GM18951 (cell line): ENCODE measurements around the gene EPHB2.

Experiments
- POLR2A ChIP-seq: IDR thresholded peaks from 4 replicates; pipeline ENCODE4 v1.6.1; 2011; ENCODE audit warnings: mild to moderate bottlenecking; ENCODE audit not compliant: insufficient read length, insufficient read depth; ENCODE audit errors: extremely low read depth
- in situ Hi-C: fragments of 300-500 bp; cut with MboI; formaldehyde crosslinking; loops from one replicate; pipeline ENCODE4 v1.12.0; 2022; ENCODE audit warnings: low sequenced_read_pairs, mixed read lengths, inconsistent platforms; ENCODE audit not compliant: unreplicated experiment

The EPHB2 gene

DNA sequence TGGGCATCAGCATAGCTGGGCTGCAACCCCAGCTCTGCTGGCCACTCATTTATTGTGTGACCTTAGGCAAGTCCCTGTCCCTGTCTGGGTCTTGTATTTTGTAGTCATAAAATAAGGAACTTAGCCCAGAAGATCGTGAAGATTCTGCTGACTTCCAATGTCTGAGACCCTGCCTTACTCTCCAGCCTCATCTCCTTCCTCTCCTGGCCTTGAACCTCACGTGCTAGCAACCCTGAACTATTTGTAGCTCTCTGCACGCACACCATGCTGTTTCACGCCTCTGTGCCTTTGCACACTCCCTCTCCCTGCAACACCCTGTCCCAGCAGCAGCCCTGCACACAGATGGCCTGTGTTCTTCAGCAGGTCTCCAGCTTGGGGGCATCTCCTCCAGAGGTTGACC lies 140.9 kb downstream of the EPHB2 start:
- TF ChIP-seq POLR2A, result no peak
- in situ Hi-C loops, result no loop called here

DNA sequence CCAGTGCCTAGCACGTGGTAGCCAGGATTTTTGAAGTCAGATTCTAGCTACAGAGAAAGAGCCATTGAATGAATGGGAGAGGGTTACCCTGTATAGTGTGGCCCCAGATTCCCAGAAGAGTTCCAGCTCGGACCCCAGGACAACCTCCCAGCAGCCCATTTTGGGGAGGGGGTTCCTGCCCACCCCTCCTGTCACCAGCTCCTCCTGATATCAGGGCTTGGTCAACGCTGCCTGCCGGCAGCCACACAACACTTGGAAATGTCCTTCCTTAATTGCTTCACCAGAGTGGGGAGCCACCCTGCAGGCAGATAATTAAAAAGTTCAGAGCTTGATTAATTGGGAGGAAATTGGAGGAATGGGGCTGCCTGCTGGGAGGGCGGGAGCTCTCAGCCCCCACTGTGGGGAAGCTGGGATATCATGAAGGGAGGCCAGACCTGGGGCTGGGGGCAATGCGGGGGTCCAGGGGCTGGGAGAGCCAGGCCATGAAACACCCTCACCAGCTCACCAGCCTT lies 141.6 kb downstream of the EPHB2 start:
- no peak for TF ChIP-seq POLR2A
- in situ Hi-C loops, result no loop called here

DNA sequence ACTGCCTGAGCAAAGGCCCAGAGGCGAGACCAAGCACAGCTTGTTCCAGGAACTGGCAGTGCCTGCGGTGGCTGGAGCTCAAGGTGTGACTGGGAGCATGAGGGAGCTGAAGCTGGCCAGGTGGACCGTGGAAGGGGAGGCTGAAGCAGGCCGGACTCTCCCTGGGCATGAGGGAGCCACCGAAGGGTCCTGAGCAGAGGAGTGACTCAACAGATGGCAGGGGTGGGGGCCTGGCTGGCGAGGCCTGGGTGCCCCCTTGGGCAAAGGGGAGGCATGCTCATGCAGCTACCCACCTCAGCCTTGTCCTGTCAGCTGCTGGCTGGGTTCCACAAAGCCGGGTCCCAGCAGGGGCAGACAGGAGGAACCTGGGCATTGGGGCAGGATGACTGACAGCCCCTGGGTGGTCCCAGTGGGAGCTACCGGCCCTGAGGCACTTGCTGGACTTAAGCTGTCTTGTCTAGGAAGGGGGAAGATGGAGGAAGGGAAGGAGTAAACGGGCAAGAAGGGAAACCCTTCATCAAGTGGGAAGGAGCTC lies 143.1 kb downstream of the EPHB2 start:
- in situ Hi-C loops, result no loop called here
- TF ChIP-seq POLR2A, result no peak

DNA sequence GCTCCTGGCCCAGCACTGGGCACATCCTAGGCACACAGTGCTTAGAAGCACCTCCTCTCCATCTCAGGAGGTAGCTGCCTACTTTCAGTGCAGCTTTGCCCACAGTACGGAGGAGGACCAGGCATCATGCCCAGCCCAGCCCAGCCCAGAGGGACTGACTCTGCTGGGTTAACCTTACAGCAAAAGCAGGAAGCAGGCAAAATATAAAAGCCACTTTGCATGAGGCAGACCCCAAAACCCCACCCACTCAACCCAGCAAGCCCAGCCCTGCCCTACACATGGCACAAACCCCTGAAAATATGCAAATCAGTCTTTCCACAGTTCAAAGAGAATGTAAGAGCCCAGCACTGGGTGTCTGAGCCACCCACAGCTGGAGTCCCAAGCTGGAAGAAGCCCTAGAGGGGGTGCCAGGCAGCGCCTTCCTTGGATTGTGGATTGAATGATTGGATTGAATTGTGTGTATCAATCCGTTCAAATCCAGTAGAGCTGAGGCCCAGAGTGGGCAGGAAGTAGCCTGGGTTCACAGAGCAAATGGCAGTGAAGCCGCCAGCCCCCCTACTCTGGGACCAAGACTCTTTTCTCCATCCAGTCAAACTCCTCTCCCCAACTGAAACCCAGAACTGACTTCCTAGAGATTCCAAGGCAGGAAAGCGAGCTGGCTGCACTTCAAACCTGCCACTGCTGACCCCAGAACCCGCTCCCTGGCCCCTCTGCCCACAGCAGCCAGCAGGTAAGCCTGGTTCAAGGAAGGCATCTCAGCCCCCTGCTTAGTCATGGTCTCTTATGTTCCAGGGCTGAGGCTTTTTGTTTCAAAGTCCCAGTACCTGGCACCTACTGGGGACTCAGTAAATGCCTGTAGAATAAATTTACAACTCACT lies 144.3 kb downstream of the EPHB2 start:
- in situ Hi-C loops, result no loop called here
- no peak for TF ChIP-seq POLR2A

DNA sequence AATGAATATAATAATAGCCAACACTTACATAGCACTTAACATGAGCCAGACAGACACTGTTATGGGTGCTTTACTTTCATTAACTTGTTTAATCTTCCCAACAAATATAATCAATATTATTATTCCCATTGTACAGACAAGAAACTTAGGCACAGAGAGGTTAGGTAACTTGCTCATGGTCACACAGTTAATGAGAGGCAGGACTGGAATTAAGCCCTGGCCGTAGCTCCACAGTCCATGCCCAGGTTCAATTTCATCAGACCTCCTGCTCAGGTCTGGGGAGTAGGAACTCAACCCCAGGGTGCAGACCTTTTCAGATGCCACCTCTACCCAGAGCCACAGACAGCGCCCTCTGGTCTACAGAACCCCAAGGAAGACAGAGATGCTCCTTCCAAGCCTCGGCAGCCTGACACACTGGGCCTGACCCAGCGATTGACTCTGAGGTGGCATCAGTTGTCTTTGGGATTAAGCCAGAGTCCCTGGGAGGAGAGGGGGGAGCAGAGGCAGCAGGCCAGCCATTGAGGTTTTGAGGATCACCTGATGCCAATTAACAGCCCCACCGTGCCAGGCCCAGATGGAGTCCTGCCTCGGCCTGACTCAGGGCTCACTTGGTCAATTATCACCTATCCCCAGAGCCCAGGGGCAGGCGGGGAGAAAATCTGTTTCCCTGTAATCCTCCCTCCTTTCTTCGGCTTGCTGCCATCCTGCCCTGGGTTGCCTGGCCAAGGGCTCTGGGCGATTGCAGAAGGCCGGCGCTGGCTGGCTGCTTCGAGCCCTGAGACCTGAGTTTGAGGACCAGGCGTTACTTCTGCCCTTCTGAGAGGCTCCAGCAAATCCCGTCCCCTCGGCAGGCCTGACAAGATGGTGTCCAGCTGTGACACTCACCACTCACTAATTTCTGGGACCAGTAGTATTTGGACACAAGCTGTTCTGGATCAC lies 145.3 kb downstream of the EPHB2 start:
- no peak for TF ChIP-seq POLR2A
- in situ Hi-C loops, result no loop called here

DNA sequence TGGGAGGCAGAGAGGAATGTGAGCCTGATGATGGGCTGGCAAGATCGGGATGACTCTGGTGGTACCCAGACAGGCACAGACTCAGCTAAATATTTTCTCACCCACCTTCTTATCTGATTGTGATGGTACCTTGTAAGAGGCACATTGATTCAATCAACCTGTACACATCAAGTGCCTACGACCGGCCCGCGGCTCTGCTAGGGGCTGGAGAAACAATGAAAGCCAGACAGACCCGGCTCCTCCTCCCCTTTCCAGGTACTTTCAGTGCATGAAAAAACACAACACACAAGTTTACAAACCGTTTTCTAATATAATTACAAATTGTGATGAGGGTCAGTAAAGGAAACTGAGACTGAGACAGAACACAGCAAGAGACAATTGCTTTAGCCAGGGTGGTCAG lies 147.0 kb downstream of the EPHB2 start:
- in situ Hi-C loops, result no loop called here
- TF ChIP-seq POLR2A, result no peak

DNA sequence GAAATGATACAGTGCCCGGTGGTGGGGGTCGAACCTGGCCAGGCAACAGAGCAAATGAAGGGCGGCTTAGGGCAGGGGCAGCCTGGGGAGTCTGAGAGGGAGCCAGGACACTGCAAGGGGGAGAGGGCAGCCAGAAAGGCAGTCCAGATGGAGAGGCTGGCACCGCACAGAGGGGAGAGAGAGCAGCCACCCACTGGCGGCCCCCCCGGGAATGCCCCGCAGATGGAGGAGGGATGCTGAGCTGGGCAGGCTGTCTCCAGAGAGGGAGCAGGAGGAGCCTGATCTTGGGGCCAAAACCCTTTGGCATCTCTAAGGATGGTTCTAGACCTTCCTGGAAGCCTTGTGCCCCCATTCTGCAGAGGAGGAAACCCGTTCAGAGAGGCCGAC lies 149.8 kb downstream of the EPHB2 start:
- no peak for TF ChIP-seq POLR2A
- in situ Hi-C loops, result no loop called here

DNA sequence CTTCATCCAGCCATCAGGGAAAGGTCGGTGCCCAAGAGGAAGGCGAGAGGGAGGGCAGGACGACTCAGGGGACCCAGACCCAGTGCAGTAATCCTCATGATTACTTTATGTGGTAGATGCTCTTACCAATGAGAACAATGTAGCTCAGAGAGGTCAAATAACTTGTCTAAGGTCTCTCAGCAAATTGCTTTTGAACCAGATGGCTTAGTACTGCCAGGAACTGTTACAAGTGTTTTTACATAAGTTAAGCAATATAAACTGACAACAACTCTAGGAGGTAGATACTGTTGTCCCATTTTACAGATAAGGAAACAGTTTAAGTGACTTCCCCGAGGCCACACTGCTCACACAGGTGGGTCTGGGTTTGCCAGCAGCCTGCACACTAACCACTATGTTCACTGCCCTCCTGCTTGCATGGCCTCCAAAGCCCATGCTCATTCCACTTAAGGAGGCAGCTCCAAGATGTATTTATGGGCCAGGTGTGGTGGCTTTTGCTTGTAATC lies 150.3 kb downstream of the EPHB2 start:
- in situ Hi-C loops, result no loop called here
- TF ChIP-seq POLR2A, result no peak

DNA sequence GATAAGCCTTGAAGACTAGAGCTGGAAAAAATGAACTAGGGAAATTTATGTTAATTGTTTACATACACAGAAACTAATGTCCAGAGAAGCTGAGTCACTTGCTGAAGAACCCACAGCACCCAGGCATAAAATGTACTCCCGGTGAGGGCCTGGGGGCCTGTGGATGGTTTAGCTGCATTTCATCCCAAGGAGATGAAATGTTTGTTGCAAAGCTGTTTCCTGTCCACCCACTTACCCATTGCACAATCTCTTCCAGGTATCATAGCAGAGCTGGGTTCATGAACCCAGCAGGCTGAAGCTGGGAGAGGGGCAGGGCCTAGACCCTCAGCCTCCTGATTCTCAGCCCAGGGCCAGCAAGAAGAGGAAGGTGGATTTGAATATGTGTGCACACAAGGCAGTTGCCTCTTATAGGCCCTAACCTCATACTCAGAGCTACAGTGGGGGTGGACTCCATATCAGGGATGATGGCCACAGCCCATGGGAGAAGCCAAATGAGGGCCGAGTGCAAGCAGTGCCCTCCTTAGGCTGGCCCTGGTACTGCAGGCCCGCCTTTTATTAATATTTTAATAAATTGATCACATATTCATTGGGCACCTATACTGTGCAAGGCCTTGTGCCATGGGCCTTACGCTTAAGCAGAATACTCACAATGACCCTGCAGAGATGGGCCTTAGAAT lies 151.3 kb downstream of the EPHB2 start:
- in situ Hi-C loops, result no loop called here
- no peak for TF ChIP-seq POLR2A

DNA sequence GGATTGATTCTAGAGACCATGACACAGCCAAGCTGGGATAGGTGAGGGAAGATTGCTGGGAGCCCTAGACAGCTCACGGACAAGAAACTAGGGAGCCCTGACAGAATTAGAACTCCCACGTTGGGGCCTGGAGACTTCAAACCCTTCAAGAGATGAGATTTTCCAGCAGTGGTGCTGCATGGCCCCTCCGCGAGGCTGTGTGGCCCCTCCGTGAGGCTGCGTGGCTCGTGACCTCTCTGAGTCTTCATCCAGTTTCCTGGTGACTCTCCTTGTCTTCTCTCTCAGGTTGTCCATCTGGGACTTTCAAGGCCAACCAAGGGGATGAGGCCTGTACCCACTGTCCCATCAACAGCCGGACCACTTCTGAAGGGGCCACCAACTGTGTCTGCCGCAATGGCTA lies 152.1 kb downstream of the EPHB2 start:
- TF ChIP-seq POLR2A, result no peak
- in situ Hi-C loops, result no loop called here

DNA sequence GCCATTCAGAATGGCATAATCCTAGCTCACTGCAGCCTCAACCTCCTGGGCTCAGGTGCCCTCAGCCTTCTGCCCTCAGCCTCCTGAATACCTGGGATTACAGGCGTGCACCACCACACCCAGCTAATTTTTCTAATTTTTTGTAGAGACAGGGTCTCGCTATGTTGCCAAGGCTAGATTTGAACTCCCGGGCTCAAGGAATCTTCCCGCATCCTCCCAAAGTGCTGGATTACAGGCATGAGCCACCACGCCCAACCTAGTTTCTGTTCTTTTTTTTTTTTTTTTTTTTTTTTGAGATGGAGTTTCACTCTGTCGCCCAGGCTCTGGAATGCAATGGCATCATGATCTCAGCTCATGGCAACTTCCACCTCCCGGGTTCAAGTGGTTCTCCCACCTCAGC lies 153.1 kb downstream of the EPHB2 start:
- TF ChIP-seq POLR2A, result no peak
- in situ Hi-C loops, result no loop called here

DNA sequence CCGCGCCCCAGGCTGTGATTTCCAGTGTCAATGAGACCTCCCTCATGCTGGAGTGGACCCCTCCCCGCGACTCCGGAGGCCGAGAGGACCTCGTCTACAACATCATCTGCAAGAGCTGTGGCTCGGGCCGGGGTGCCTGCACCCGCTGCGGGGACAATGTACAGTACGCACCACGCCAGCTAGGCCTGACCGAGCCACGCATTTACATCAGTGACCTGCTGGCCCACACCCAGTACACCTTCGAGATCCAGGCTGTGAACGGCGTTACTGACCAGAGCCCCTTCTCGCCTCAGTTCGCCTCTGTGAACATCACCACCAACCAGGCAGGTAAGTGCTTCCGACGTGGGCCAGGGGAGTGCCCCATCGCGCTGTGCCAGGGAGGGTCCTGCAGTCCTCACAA lies 154.2 kb downstream of the EPHB2 start:
- no peak for TF ChIP-seq POLR2A
- in situ Hi-C loops, result no loop called here
